HepG2 (cell line): ENCODE results near the gene TRPM5. TPM values are rescaled to one million over a fixed set of nuclear protein-coding genes. Genes with fewer than 3 reads are reported as not detected.
A peak's percentile ranks its signal among the peaks of the same experiment; 100 is the strongest.

ENCODE experiments used
- AKAP8 ChIP-seq: sonication (generic); formaldehyde crosslinking; IDR thresholded peaks from 2 replicates; pipeline ENCODE4 v1.5.1; 2020; ENCODE audit warnings: mild to moderate bottlenecking, missing genetic modification reagents
- CCAR2 ChIP-seq: fragments of 200-400 bp; formaldehyde crosslinking; optimal IDR thresholded peaks from 2 replicates; pipeline ENCODE3; 2018; ENCODE audit warnings: low read depth, mild to moderate bottlenecking, low read length, moderate library complexity
- DNMT1 ChIP-seq: sonication (generic); formaldehyde crosslinking; IDR thresholded peaks from 2 replicates; pipeline ENCODE4 v1.5.1; 2020; ENCODE audit warnings: mild to moderate bottlenecking, missing genetic modification reagents
- FLYWCH1 ChIP-seq: sonication (generic); formaldehyde crosslinking; IDR thresholded peaks from 2 replicates; pipeline ENCODE4 v1.8.1; 2023; ENCODE audit warnings: mild to moderate bottlenecking, missing genetic modification reagents
- KDM6A ChIP-seq: IDR thresholded peaks from 2 replicates; pipeline ENCODE4 v1.6.1; 2016; ENCODE audit warnings: low read depth
- MEIS2 ChIP-seq: sonication (generic); formaldehyde crosslinking; IDR thresholded peaks from 2 replicates; pipeline ENCODE4 v1.9.0; 2021; ENCODE audit warnings: mild to moderate bottlenecking, missing genetic modification reagents
- ZBED4 ChIP-seq: sonication (generic); formaldehyde crosslinking; IDR thresholded peaks from 2 replicates; pipeline ENCODE4 v1.4.0; 2020; ENCODE audit warnings: missing genetic modification reagents, borderline replicate concordance
- ZNF567 ChIP-seq: sonication (generic); formaldehyde crosslinking; IDR thresholded peaks from 2 replicates; pipeline ENCODE4 v1.8.1; 2023; ENCODE audit warnings: mild to moderate bottlenecking, missing genetic modification reagents, borderline replicate concordance
- ZNF660 ChIP-seq: sonication (generic); formaldehyde crosslinking; IDR thresholded peaks from 2 replicates; pipeline ENCODE4 v1.5.1; 2020; ENCODE audit warnings: mild to moderate bottlenecking, low read depth, missing genetic modification reagents, borderline replicate concordance
- polyA plus RNA-seq, 8 experiments: library from polyadenylated mRNA; depleted of rRNA in 3 of 8; stranded (reverse) in 7 of 8; unstranded in 1 of 8; fragments of >200 nt; fragmentation: Illumina TruSeq in 4 of 8; extraction: Trizol in 4 of 8; gene quantifications; 2 replicates each; pipeline versions ENCODE4 v1.2.1 to v1.2.3, GENCODE V29; 2011 to 2016; ENCODE audit warnings: low read depth in 4 of 8, missing spikeins in 1 of 8, mixed read lengths in 1 of 8; ENCODE audit not compliant: insufficient read depth in 1 of 8
- total RNA-seq, 5 experiments: library from RNA; depleted of rRNA; stranded (reverse); fragments of >200 nt; fragmentation: Illumina TruSeq; extraction: Trizol; gene quantifications; 2 replicates each; pipeline ENCODE4 v1.2.3, GENCODE V29; 2016; ENCODE audit warnings: low read depth in 1 of 5
- TF ChIP-seq, protein P1 (sequence below): sonication (generic); formaldehyde crosslinking; IDR thresholded peaks from 2 replicates; pipeline ENCODE4 v1.9.0; 2021; ENCODE audit warnings: missing genetic modification reagents, borderline replicate concordance
- TF ChIP-seq, protein P2 (sequence below): sonication (generic); formaldehyde crosslinking; IDR thresholded peaks from 2 replicates; pipeline ENCODE4 v1.4.0; 2020; ENCODE audit warnings: missing genetic modification reagents; ENCODE audit errors: not compliant biosample characterization
- TF ChIP-seq, protein P3 (sequence below): sonication (generic); formaldehyde crosslinking; IDR thresholded peaks from 2 replicates; pipeline ENCODE4 v1.4.0; 2020; ENCODE audit warnings: missing genetic modification reagents, borderline replicate concordance
- TF ChIP-seq, protein P4 (sequence below): sonication (generic); formaldehyde crosslinking; IDR thresholded peaks from 2 replicates; pipeline ENCODE4 v1.5.0; 2020; ENCODE audit warnings: missing genetic modification reagents
- TF ChIP-seq, protein P5 (sequence below): IDR thresholded peaks from 2 replicates; pipeline ENCODE4 v1.6.1; 2016

The TRPM5 gene
- total and polyA plus RNA-seq, 2 of the 13 experiments (the other 11 are each of a cell fraction or from before 2014, with no cell fraction given) = 0.12 TPM; not detected in 1

GRCh38 chr11:2400069-2400761 is 44.1 kb downstream of the TRPM5 start, which contains the start of gene TSSC4 (continued):
- TF ChIP-seq CCAR2 (no peak), ZNF660 (no peak), ZBED4 (CRISPR knock-in tag) (peak; percentile 55; the same call in 1 of the 2 replicates), FLYWCH1 (CRISPR knock-in tag) (no peak), DNMT1 (CRISPR knock-in tag) (peak; percentile 83), ZNF567 (CRISPR knock-in tag) (peak; percentile 93), KDM6A (CRISPR knock-in tag) (no peak), AKAP8 (0 out of 2 replicates have a peak, but pooled peaks have one; percentile 69), MEIS2 (CRISPR knock-in tag) (no peak; the same call in 1 of the 2 replicates)
- TF ChIP-seq, protein P1, sequence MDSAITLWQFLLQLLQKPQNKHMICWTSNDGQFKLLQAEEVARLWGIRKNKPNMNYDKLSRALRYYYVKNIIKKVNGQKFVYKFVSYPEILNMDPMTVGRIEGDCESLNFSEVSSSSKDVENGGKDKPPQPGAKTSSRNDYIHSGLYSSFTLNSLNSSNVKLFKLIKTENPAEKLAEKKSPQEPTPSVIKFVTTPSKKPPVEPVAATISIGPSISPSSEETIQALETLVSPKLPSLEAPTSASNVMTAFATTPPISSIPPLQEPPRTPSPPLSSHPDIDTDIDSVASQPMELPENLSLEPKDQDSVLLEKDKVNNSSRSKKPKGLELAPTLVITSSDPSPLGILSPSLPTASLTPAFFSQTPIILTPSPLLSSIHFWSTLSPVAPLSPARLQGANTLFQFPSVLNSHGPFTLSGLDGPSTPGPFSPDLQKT (CRISPR knock-in tag) = no peak; the same call in none of the 2 replicates
- TF ChIP-seq, protein P2, sequence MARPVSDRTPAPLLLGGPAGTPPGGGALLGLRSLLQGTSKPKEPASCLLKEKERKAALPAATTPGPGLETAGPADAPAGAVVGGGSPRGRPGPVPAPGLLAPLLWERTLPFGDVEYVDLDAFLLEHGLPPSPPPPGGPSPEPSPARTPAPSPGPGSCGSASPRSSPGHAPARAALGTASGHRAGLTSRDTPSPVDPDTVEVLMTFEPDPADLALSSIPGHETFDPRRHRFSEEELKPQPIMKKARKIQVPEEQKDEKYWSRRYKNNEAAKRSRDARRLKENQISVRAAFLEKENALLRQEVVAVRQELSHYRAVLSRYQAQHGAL (CRISPR knock-in tag) = no peak
- TF ChIP-seq, protein P3, sequence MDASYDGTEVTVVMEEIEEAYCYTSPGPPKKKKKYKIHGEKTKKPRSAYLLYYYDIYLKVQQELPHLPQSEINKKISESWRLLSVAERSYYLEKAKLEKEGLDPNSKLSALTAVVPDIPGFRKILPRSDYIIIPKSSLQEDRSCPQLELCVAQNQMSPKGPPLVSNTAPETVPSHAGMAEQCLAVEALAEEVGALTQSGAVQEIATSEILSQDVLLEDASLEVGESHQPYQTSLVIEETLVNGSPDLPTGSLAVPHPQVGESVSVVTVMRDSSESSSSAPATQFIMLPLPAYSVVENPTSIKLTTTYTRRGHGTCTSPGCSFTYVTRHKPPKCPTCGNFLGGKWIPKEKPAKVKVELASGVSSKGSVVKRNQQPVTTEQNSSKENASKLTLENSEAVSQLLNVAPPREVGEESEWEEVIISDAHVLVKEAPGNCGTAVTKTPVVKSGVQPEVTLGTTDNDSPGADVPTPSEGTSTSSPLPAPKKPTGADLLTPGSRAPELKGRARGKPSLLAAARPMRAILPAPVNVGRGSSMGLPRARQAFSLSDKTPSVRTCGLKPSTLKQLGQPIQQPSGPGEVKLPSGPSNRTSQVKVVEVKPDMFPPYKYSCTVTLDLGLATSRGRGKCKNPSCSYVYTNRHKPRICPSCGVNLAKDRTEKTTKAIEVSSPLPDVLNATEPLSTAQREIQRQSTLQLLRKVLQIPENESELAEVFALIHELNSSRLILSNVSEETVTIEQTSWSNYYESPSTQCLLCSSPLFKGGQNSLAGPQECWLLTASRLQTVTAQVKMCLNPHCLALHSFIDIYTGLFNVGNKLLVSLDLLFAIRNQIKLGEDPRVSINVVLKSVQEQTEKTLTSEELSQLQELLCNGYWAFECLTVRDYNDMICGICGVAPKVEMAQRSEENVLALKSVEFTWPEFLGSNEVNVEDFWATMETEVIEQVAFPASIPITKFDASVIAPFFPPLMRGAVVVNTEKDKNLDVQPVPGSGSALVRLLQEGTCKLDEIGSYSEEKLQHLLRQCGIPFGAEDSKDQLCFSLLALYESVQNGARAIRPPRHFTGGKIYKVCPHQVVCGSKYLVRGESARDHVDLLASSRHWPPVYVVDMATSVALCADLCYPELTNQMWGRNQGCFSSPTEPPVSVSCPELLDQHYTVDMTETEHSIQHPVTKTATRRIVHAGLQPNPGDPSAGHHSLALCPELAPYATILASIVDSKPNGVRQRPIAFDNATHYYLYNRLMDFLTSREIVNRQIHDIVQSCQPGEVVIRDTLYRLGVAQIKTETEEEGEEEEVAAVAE (CRISPR knock-in tag) = peak; percentile 21; the same call in 1 of the 2 replicates
- TF ChIP-seq, protein P4, sequence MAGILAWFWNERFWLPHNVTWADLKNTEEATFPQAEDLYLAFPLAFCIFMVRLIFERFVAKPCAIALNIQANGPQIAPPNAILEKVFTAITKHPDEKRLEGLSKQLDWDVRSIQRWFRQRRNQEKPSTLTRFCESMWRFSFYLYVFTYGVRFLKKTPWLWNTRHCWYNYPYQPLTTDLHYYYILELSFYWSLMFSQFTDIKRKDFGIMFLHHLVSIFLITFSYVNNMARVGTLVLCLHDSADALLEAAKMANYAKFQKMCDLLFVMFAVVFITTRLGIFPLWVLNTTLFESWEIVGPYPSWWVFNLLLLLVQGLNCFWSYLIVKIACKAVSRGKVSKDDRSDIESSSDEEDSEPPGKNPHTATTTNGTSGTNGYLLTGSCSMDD (CRISPR knock-in tag) = 0 out of 2 replicates have a peak, but pooled peaks have one; percentile 43
- TF ChIP-seq, protein P5, sequence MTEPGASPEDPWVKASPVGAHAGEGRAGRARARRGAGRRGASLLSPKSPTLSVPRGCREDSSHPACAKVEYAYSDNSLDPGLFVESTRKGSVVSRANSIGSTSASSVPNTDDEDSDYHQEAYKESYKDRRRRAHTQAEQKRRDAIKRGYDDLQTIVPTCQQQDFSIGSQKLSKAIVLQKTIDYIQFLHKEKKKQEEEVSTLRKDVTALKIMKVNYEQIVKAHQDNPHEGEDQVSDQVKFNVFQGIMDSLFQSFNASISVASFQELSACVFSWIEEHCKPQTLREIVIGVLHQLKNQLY (CRISPR knock-in tag) = peak; percentile 62; the same call in 1 of the 2 replicates
